Activated CD8-positive, alpha-beta T cell treated with anti-CD3 and anti-CD28 coated beads for 36 hours (primary cell): ENCODE measurements around the gene RAD51B. TPM values are rescaled to one million over a fixed set of nuclear protein-coding genes. Genes with fewer than 3 reads are reported as not detected.

Experiments
- ATAC-seq: fragments of 200-7000 bp; cut with Tn5 transposase; one replicate; pipeline ENCODE4 v1.10.0; 2021; ENCODE audit warnings: mild to moderate bottlenecking, moderate library complexity
- CTCF ChIA-PET: fragments of 350-600 bp; sonication (Branson Sonifier 250); formaldehyde crosslinking; loops from one replicate; lab custom pipeline; 2021; ENCODE audit warnings: antibody characterized with exemption; lab: Charles Lee
- POLR2A ChIA-PET: fragments of 350-600 bp; sonication (Branson Sonifier 250); formaldehyde crosslinking; loops from one replicate; lab custom pipeline; 2021; ENCODE audit warnings: antibody characterized with exemption; lab: Charles Lee
- DNase-seq: peaks from one replicate; pipeline ENCODE4 v3.0.0-alpha.2; 2020
- H3K27ac Mint-ChIP-seq: one replicate; pipeline ENCODE4 v1.8.0; 2021; ENCODE audit warnings: mild to moderate bottlenecking, mixed read lengths
- H3K27me3 Mint-ChIP-seq: one replicate; pipeline ENCODE4 v1.8.0; 2021; ENCODE audit warnings: mixed read lengths
- H3K36me3 Mint-ChIP-seq: one replicate; pipeline ENCODE4 v1.8.0; 2021; ENCODE audit warnings: low read depth, mixed read lengths
- H3K4me1 Mint-ChIP-seq: one replicate; pipeline ENCODE4 v1.8.0; 2021; ENCODE audit warnings: low read depth, mixed read lengths
- H3K4me3 Mint-ChIP-seq: one replicate; pipeline ENCODE4 v1.8.0; 2021; ENCODE audit warnings: mild to moderate bottlenecking, moderate library complexity, mixed read lengths
- H3K9me3 Mint-ChIP-seq: one replicate; pipeline ENCODE4 v1.8.0; 2021; ENCODE audit warnings: mixed read lengths
- CTCF ChIP-seq: fragments of 200-600 bp; IDR thresholded peaks from one replicate; pipeline ENCODE4 v1.8.0; 2022; ENCODE audit warnings: antibody characterized with exemption, mild to moderate bottlenecking
- intact Hi-C: fragments of 100-400 bp; cut with micrococcal nuclease; formaldehyde crosslinking; loops from one replicate; pipeline ENCODE4 v1.10.0; 2022
- total RNA-seq, 2 experiments: library from RNA; stranded (reverse); gene quantifications; one replicate each; pipeline ENCODE4 v1.2.3, GENCODE V29; 2021

The RAD51B gene
- total RNA-seq, 2 experiments from 2014 or later, result 38.2 to 40.6 TPM

GRCh38 chr14:68032154-68032553, 212.6 kb downstream of the RAD51B start:
- H3K4me3 Mint-ChIP-seq, result no peak overlapping the region
- intact Hi-C loops, result no loop called here
- no peak for TF ChIP-seq CTCF
- H3K27ac Mint-ChIP-seq, result no peak overlapping the region
- no peaks in the 10 kb centered on the region for H3K4me1 Mint-ChIP-seq
- ChIA-PET POLR2A (interaction anchor here (0.5 kb wide), 1 partner anchor 487 kb away, joined by 3 read pairs; no protein-coding TSS in a partner anchor), CTCF (no interaction called here)
- H3K27me3 Mint-ChIP-seq, result no peaks in the 10 kb centered on the region
- ATAC-seq (no peak), DNase-seq (no peak)
- peaks cover 8% of the 10 kb centered on the region for H3K9me3 Mint-ChIP-seq
- H3K36me3 Mint-ChIP-seq, result peaks cover 13% of the 10 kb centered on the region

- peaks cover 13% of the 10 kb centered on the region for H3K36me3 Mint-ChIP-seq
- no peak overlapping the region for H3K4me3 Mint-ChIP-seq
- DNase-seq (no peak), ATAC-seq (no peak)
- intact Hi-C loops, result no loop called here
- ChIA-PET CTCF (no interaction called here), POLR2A (no interaction called here)
- peaks cover 7% of the 10 kb centered on the region for H3K9me3 Mint-ChIP-seq
- TF ChIP-seq CTCF, result no peak
- H3K27ac Mint-ChIP-seq, result no peak overlapping the region
- no peaks in the 10 kb centered on the region for H3K4me1 Mint-ChIP-seq
- no peaks in the 10 kb centered on the region for H3K27me3 Mint-ChIP-seq
Observed at GRCh38 chr14:68033336-68033932, 213.9 kb downstream of the RAD51B start.

- Mint-ChIP-seq H3K36me3 (peaks cover 9% of the 10 kb centered on the region), H3K9me3 (peaks cover 7% of the 10 kb centered on the region), H3K4me3 (no peak overlapping the region), H3K4me1 (no peaks in the 10 kb centered on the region), H3K27me3 (no peaks in the 10 kb centered on the region), H3K27ac (no peak overlapping the region)
- CTCF ChIA-PET, result no interaction called here
- TF ChIP-seq CTCF, result no peak
- intact Hi-C loops, result no loop called here
- POLR2A ChIA-PET, result no interaction called here
- DNase-seq (no peak), ATAC-seq (no peak)
Observed at GRCh38 chr14:68034896-68035295, 215.3 kb downstream of the RAD51B start.

- Mint-ChIP-seq H3K9me3 (no peaks in the 10 kb centered on the region), H3K27me3 (no peaks in the 10 kb centered on the region), H3K4me1 (no peaks in the 10 kb centered on the region), H3K36me3 (no peaks in the 10 kb centered on the region), H3K27ac (no peak overlapping the region), H3K4me3 (no peak overlapping the region)
- no peak for TF ChIP-seq CTCF
- ATAC-seq (no peak), DNase-seq (no peak)
- ChIA-PET CTCF (no interaction called here), POLR2A (no interaction called here)
- intact Hi-C loops, result no loop called here
Observed at GRCh38 chr14:68036202-68036601, 216.6 kb downstream of the RAD51B start.

- no peak overlapping the region for H3K27ac Mint-ChIP-seq
- peaks cover under 1% of the 10 kb centered on the region for H3K36me3 Mint-ChIP-seq
- ChIA-PET CTCF (interaction anchor here (1.2 to 1.5 kb wide), 2 partner anchors 45 to 106 kb away, joined by 3 to 4 read pairs; no protein-coding TSS in a partner anchor), POLR2A (no interaction called here)
- no peaks in the 10 kb centered on the region for H3K27me3 Mint-ChIP-seq
- no peak overlapping the region for H3K4me3 Mint-ChIP-seq
- ATAC-seq (no peak), DNase-seq (no peak)
- no peaks in the 10 kb centered on the region for H3K9me3 Mint-ChIP-seq
- H3K4me1 Mint-ChIP-seq, result no peaks in the 10 kb centered on the region
- intact Hi-C loops, result no loop called here
- no peak for TF ChIP-seq CTCF
Observed at GRCh38 chr14:68039593-68039992, 220.0 kb downstream of the RAD51B start.
